SU-DHL-6 (cell line): Measurements from ENCODE around the gene CCL17.

Experiments used
- H2AFZ ChIP-seq: fragments of 200-600 bp; sonication (generic); 2 replicates; pipeline ENCODE4 v1.6.1; 2014; ENCODE audit warnings: low read depth, mild to moderate bottlenecking, moderate library complexity, mixed read lengths, antibody characterized with exemption, low read length; ENCODE audit not compliant: severe bottlenecking
- H3F3A ChIP-seq: fragments of 200-600 bp; shearing (Covaris generic); 2 replicates; pipeline ENCODE4 v1.6.0; 2016; ENCODE audit warnings: antibody characterized with exemption, mild to moderate bottlenecking; ENCODE audit not compliant: insufficient read depth
- H3K27ac ChIP-seq: fragments of 200-600 bp; sonication (generic); 2 replicates; pipeline ENCODE4 v1.5.1; 2016; ENCODE audit warnings: low read depth, mild to moderate bottlenecking, low read length, moderate library complexity, mixed read lengths
- H3K27me3 ChIP-seq: fragments of 200-600 bp; sonication (generic), shearing (Covaris generic); 2 replicates; pipeline ENCODE4 v1.6.0; 2014; ENCODE audit warnings: mild to moderate bottlenecking, low read length
- H3K36me3 ChIP-seq: fragments of 200-600 bp; sonication (generic); 2 replicates; pipeline ENCODE4 v1.6.1; 2014; ENCODE audit warnings: mild to moderate bottlenecking, low read length, mixed read lengths
- H3K4me2 ChIP-seq: fragments of 300-600, 200-600 bp; shearing (Covaris generic), sonication (generic); 2 replicates; pipeline ENCODE4 v1.6.0; 2014; ENCODE audit warnings: low read length, low read depth, mild to moderate bottlenecking; ENCODE audit not compliant: poor library complexity, severe bottlenecking
- H3K4me3 ChIP-seq: fragments of 200-600 bp; sonication (generic); 2 replicates; pipeline ENCODE4 v1.5.1; 2014; ENCODE audit warnings: antibody characterized with exemption, low read length, mild to moderate bottlenecking, mixed read lengths; ENCODE audit not compliant: insufficient read depth, poor library complexity, severe bottlenecking
- H3K79me2 ChIP-seq: fragments of 200-600 bp; sonication (generic); 2 replicates; pipeline ENCODE4 v1.6.1; 2014; ENCODE audit warnings: mild to moderate bottlenecking, low read length, moderate library complexity; ENCODE audit not compliant: insufficient read depth
- H3K9ac ChIP-seq: fragments of 200-600 bp; sonication (generic); 2 replicates; pipeline ENCODE4 v1.7.0; 2014; ENCODE audit warnings: mild to moderate bottlenecking, low read length
- H3K9me2 ChIP-seq: fragments of 200-600 bp; sonication (generic); replicated peaks from 2 replicates; pipeline ENCODE4 v1.6.1; 2014; ENCODE audit warnings: low read length; ENCODE audit not compliant: insufficient read depth
- H3K9me3 ChIP-seq: fragments of 200-600 bp; sonication (generic); 2 replicates; pipeline ENCODE4 v1.6.1; 2014; ENCODE audit warnings: low read length, mixed read lengths; ENCODE audit not compliant: insufficient read depth
- H4K20me1 ChIP-seq: fragments of 200-600 bp; sonication (generic); 2 replicates; pipeline ENCODE4 v1.6.1; 2014; ENCODE audit warnings: low read depth, mild to moderate bottlenecking, antibody characterized with exemption, low read length, moderate library complexity, mixed read lengths
- CTCF ChIP-seq: fragments of 200-600 bp; sonication (generic); IDR thresholded peaks from one replicate; pipeline ENCODE4 v1.5.1; 2017; ENCODE audit warnings: antibody characterized with exemption, mild to moderate bottlenecking, low read length, moderate library complexity; ENCODE audit not compliant: insufficient read depth, poor library complexity, severe bottlenecking
- EZH2phosphoT487 ChIP-seq: fragments of 200-600 bp; sonication (generic), shearing (Covaris generic); conservative IDR thresholded peaks from 2 replicates; pipeline ENCODE4 v1.6.1; 2018; ENCODE audit warnings: mild to moderate bottlenecking, antibody characterized with exemption, low read length, moderate library complexity, mixed read lengths

CCL17 gene

GRCh38 chr16:57380671-57381462 lies 23.7 kb upstream of the CCL17 start:
- no peak overlapping the region for H2AFZ ChIP-seq
- TF ChIP-seq EZH2phosphoT487 (no peak), CTCF (no peak)
- no peaks in the 10 kb centered on the region for H3K9me3 ChIP-seq
- H3K4me3 ChIP-seq, result no peak overlapping the region
- H4K20me1 ChIP-seq, result no peaks in the 10 kb centered on the region
- no peaks in the 10 kb centered on the region for H3K79me2 ChIP-seq
- no peak overlapping the region for H3K4me2 ChIP-seq
- no peaks in the 10 kb centered on the region for H3K27me3 ChIP-seq
- H3K9ac ChIP-seq, result no peak overlapping the region
- no peaks in the 10 kb centered on the region for H3K36me3 ChIP-seq
- H3F3A ChIP-seq, result no peaks in the 10 kb centered on the region
- H3K9me2 ChIP-seq, result no peaks in the 10 kb centered on the region
- no peak overlapping the region for H3K27ac ChIP-seq

DNA sequence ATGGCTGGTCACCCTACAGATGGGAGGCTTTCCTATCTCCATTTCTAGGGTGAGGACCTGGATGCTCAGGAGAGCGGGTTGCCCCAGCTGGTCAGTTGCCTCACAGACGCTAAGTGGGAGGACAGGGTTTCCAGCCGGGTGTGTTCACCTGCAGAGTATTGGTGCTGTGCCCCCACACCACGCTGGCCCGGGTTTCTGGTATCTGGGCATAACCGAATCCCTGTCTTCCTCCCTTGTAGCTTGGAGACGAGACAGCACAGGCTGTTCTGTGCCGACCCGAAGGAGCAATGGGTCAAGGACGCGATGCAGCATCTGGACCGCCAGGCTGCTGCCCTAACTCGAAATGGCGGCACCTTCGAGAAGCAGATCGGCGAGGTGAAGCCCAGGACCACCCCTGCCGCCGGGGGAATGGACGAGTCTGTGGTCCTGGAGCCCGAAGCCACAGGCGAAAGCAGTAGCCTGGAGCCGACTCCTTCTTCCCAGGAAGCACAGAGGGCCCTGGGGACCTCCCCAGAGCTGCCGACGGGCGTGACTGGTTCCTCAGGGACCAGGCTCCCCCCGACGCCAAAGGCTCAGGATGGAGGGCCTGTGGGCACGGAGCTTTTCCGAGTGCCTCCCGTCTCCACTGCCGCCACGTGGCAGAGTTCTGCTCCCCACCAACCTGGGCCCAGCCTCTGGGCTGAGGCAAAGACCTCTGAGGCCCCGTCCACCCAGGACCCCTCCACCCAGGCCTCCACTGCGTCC lies 22.6 kb upstream of the CCL17 start:
- no peak overlapping the region for H2AFZ ChIP-seq
- no peaks in the 10 kb centered on the region for H3F3A ChIP-seq
- H3K9me2 ChIP-seq, result no peaks in the 10 kb centered on the region
- no peak for TF ChIP-seq CTCF
- TF ChIP-seq EZH2phosphoT487, result no peak
- no peak overlapping the region for H3K27ac ChIP-seq
- no peaks in the 10 kb centered on the region for H3K9me3 ChIP-seq
- H3K36me3 ChIP-seq, result no peaks in the 10 kb centered on the region
- no peaks in the 10 kb centered on the region for H4K20me1 ChIP-seq
- H3K27me3 ChIP-seq, result no peaks in the 10 kb centered on the region
- no peak overlapping the region for H3K4me3 ChIP-seq
- H3K9ac ChIP-seq, result no peak overlapping the region
- no peak overlapping the region for H3K4me2 ChIP-seq
- H3K79me2 ChIP-seq, result no peaks in the 10 kb centered on the region

- Histone ChIP-seq H4K20me1 (no peaks in the 10 kb centered on the region), H3K27me3 (no peaks in the 10 kb centered on the region), H3F3A (no peaks in the 10 kb centered on the region), H3K9me3 (no peaks in the 10 kb centered on the region), H3K4me3 (no peak overlapping the region), H3K79me2 (no peaks in the 10 kb centered on the region), H3K36me3 (no peaks in the 10 kb centered on the region), H3K9me2 (no peaks in the 10 kb centered on the region), H2AFZ (no peak overlapping the region), H3K9ac (no peak overlapping the region), H3K4me2 (no peak overlapping the region), H3K27ac (no peak overlapping the region)
- TF ChIP-seq CTCF (no peak), EZH2phosphoT487 (no peak)
These were observed 21.9 kb upstream of the CCL17 start for GRCh38 chr16:57382535-57383275.
